ENCODE data around the gene USP17L25. TPM values are rescaled to one million over a fixed set of nuclear protein-coding genes. Genes with fewer than 3 reads are reported as not detected.

The USP17L25 gene
- total and polyA plus RNA-seq, 8 donors = not detected

Other genes starting within 250 kb of the USP17L25 start
- not detected for gene FAM90A26, start 159.5 kb upstream of the USP17L25 start, total RNA-seq
- gene FAM90A26, start 159.5 kb upstream of the USP17L25 start, polyA plus RNA-seq (ENCODE audit: insufficient read length in 6 of 6) = under 1 TPM; 0.08 to 0.23 (median 0.14) TPM
- not detected for gene USP17L10, start 119.3 kb upstream of the USP17L25 start, total RNA-seq
- not detected for gene USP17L10, start 119.3 kb upstream of the USP17L25 start, polyA plus RNA-seq (ENCODE audit: insufficient read length in 6 of 6)
- not detected for gene USP17L11, start 114.5 kb upstream of the USP17L25 start, total RNA-seq
- gene USP17L11, start 114.5 kb upstream of the USP17L25 start, polyA plus RNA-seq (ENCODE audit: insufficient read length in 6 of 6) = not detected
- gene USP17L12, start 109.8 kb upstream of the USP17L25 start, total RNA-seq = not detected
- gene USP17L12, start 109.8 kb upstream of the USP17L25 start, polyA plus RNA-seq (ENCODE audit: insufficient read length in 6 of 6) = not detected
- not detected for gene USP17L13, start 105.0 kb upstream of the USP17L25 start, total RNA-seq
- not detected for gene USP17L13, start 105.0 kb upstream of the USP17L25 start, polyA plus RNA-seq (ENCODE audit: insufficient read length in 6 of 6)
- gene USP17L15, start 95.5 kb upstream of the USP17L25 start, total RNA-seq = not detected
- not detected for gene USP17L15, start 95.5 kb upstream of the USP17L25 start, polyA plus RNA-seq (ENCODE audit: insufficient read length in 6 of 6)
- gene USP17L17, start 86.0 kb upstream of the USP17L25 start, total RNA-seq = not detected
- gene USP17L17, start 86.0 kb upstream of the USP17L25 start, polyA plus RNA-seq (ENCODE audit: insufficient read length in 6 of 6) = not detected
- not detected for gene USP17L18, start 81.3 kb upstream of the USP17L25 start, total RNA-seq
- gene USP17L18, start 81.3 kb upstream of the USP17L25 start, polyA plus RNA-seq (ENCODE audit: insufficient read length in 6 of 6) = not detected
- gene USP17L19, start 76.5 kb upstream of the USP17L25 start, total RNA-seq = not detected
- gene USP17L19, start 76.5 kb upstream of the USP17L25 start, polyA plus RNA-seq (ENCODE audit: insufficient read length in 6 of 6) = not detected
- not detected for gene USP17L20, start 71.8 kb upstream of the USP17L25 start, total RNA-seq
- gene USP17L20, start 71.8 kb upstream of the USP17L25 start, polyA plus RNA-seq (ENCODE audit: insufficient read length in 6 of 6) = not detected
- gene USP17L21, start 67.0 kb upstream of the USP17L25 start, total RNA-seq = not detected
- gene USP17L21, start 67.0 kb upstream of the USP17L25 start, polyA plus RNA-seq (ENCODE audit: insufficient read length in 6 of 6) = not detected
- not detected for gene USP17L22, start 62.3 kb upstream of the USP17L25 start, total RNA-seq
- not detected for gene USP17L22, start 62.3 kb upstream of the USP17L25 start, polyA plus RNA-seq (ENCODE audit: insufficient read length in 6 of 6)
- not detected for gene USP17L24, start 4.7 kb upstream of the USP17L25 start, total RNA-seq
- not detected for gene USP17L24, start 4.7 kb upstream of the USP17L25 start, polyA plus RNA-seq (ENCODE audit: insufficient read length in 6 of 6)
- not detected for gene USP17L26, start 4.7 kb downstream of the USP17L25 start, total RNA-seq
- not detected for gene USP17L26, start 4.7 kb downstream of the USP17L25 start, polyA plus RNA-seq (ENCODE audit: insufficient read length in 6 of 6)
- gene USP17L5, start 9.5 kb downstream of the USP17L25 start, total RNA-seq = not detected
- gene USP17L5, start 9.5 kb downstream of the USP17L25 start, polyA plus RNA-seq (ENCODE audit: insufficient read length in 6 of 6) = not detected
- gene USP17L27, start 14.2 kb downstream of the USP17L25 start, total RNA-seq = not detected
- gene USP17L27, start 14.2 kb downstream of the USP17L25 start, polyA plus RNA-seq (ENCODE audit: insufficient read length in 6 of 6) = not detected
- gene USP17L28, start 19.0 kb downstream of the USP17L25 start, total RNA-seq = not detected
- gene USP17L28, start 19.0 kb downstream of the USP17L25 start, polyA plus RNA-seq (ENCODE audit: insufficient read length in 6 of 6) = not detected
- gene USP17L29, start 23.7 kb downstream of the USP17L25 start, total RNA-seq = not detected
- not detected for gene USP17L29, start 23.7 kb downstream of the USP17L25 start, polyA plus RNA-seq (ENCODE audit: insufficient read length in 6 of 6)
- gene USP17L30, start 33.2 kb downstream of the USP17L25 start, total RNA-seq = not detected
- gene USP17L30, start 33.2 kb downstream of the USP17L25 start, polyA plus RNA-seq (ENCODE audit: insufficient read length in 6 of 6) = not detected
- not detected for gene DEFB131A, start 114.5 kb downstream of the USP17L25 start, total RNA-seq
- not detected for gene DEFB131A, start 114.5 kb downstream of the USP17L25 start, polyA plus RNA-seq (ENCODE audit: insufficient read length in 6 of 6)

All from left lung (tissue), 8 donors.